IMR-90 (cell line): ENCODE results near the gene PPFIA2.

Experiments used
- BHLHE40 ChIP-seq: fragments of 150-350 bp; IDR thresholded peaks from 2 replicates; pipeline ENCODE4 v1.6.1; 2016; ENCODE audit warnings: mild to moderate bottlenecking, low read depth, low read length
- CEBPB ChIP-seq: IDR thresholded peaks from 2 replicates; pipeline ENCODE4 v1.6.1; 2012; ENCODE audit warnings: low read depth, low read length, improper control_type of control experiment
- FOS ChIP-seq: fragments of 150-350 bp; IDR thresholded peaks from 2 replicates; pipeline ENCODE4 v1.6.1; 2016; ENCODE audit warnings: low read depth, low read length
- MAFK ChIP-seq: IDR thresholded peaks from 2 replicates; pipeline ENCODE4 v1.6.1; 2012; ENCODE audit warnings: low read depth, low read length, improper control_type of control experiment
- MAZ ChIP-seq: IDR thresholded peaks from 2 replicates; pipeline ENCODE4 v1.6.1; 2012; ENCODE audit warnings: low read depth, mild to moderate bottlenecking, low read length, improper control_type of control experiment, moderate library complexity, borderline replicate concordance
- MXI1 ChIP-seq: IDR thresholded peaks from 2 replicates; pipeline ENCODE4 v1.6.1; 2012; ENCODE audit warnings: low read depth, mild to moderate bottlenecking, low read length, moderate library complexity, borderline replicate concordance
- NFE2L2 ChIP-seq: fragments of 150-350 bp; IDR thresholded peaks from 2 replicates; pipeline ENCODE4 v1.6.1; 2016; ENCODE audit warnings: low read depth, mild to moderate bottlenecking, low read length
- POLR2A ChIP-seq: IDR thresholded peaks from 2 replicates; pipeline ENCODE4 v1.6.1; 2012; ENCODE audit warnings: mild to moderate bottlenecking, low read depth, low read length
- RAD21 ChIP-seq: IDR thresholded peaks from 2 replicates; pipeline ENCODE4 v1.6.1; 2012; ENCODE audit warnings: low read length, improper control_type of control experiment
- RCOR1 ChIP-seq: IDR thresholded peaks from 2 replicates; pipeline ENCODE4 v1.6.1; 2012; ENCODE audit warnings: mild to moderate bottlenecking, low read length, improper control_type of control experiment; ENCODE audit not compliant: insufficient replicate concordance
- SMC3 ChIP-seq: fragments of 150-350 bp; IDR thresholded peaks from 2 replicates; pipeline ENCODE4 v1.6.1; 2016; ENCODE audit warnings: low read depth, mild to moderate bottlenecking, antibody characterized with exemption, low read length, moderate library complexity
- TF ChIP-seq, protein P1 (sequence below): conservative IDR thresholded peaks from 2 replicates; pipeline ENCODE4 v1.5.1; 2012; ENCODE audit warnings: mild to moderate bottlenecking, low read depth, low read length, improper control_type of control experiment
- TF ChIP-seq, protein P2 (sequence below): fragments of 150-350 bp; IDR thresholded peaks from 2 replicates; pipeline ENCODE4 v1.6.1; 2017; ENCODE audit warnings: mild to moderate bottlenecking, antibody characterized with exemption, low read length, low read depth
- TF ChIP-seq, protein P3 (sequence below): fragments of 150-350 bp; IDR thresholded peaks from 2 replicates; pipeline ENCODE4 v1.6.1; 2016; ENCODE audit warnings: low read depth, mild to moderate bottlenecking, low read length, moderate library complexity, borderline replicate concordance

DNA sequence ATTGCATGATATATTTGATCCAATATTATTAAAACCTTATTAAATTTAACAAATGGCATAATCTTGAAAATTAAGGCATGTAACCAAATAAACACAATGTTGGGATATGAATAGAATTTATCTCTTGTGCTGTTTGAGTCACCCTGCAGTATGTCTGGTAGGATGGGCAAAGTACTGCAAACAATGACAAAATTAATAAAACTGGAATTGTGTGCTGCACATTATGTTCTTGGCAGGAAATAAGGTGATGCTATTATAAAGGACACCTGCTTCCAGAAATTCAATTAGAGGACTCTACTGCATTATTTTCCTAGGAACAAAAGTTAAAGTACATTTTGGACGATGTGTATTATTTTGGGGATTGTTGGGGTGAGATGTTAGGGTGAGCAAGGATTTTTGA is 132.7 kb downstream of the PPFIA2 start:
- TF ChIP-seq, protein P1, sequence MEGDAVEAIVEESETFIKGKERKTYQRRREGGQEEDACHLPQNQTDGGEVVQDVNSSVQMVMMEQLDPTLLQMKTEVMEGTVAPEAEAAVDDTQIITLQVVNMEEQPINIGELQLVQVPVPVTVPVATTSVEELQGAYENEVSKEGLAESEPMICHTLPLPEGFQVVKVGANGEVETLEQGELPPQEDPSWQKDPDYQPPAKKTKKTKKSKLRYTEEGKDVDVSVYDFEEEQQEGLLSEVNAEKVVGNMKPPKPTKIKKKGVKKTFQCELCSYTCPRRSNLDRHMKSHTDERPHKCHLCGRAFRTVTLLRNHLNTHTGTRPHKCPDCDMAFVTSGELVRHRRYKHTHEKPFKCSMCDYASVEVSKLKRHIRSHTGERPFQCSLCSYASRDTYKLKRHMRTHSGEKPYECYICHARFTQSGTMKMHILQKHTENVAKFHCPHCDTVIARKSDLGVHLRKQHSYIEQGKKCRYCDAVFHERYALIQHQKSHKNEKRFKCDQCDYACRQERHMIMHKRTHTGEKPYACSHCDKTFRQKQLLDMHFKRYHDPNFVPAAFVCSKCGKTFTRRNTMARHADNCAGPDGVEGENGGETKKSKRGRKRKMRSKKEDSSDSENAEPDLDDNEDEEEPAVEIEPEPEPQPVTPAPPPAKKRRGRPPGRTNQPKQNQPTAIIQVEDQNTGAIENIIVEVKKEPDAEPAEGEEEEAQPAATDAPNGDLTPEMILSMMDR = no peak
- TF ChIP-seq, protein P2, sequence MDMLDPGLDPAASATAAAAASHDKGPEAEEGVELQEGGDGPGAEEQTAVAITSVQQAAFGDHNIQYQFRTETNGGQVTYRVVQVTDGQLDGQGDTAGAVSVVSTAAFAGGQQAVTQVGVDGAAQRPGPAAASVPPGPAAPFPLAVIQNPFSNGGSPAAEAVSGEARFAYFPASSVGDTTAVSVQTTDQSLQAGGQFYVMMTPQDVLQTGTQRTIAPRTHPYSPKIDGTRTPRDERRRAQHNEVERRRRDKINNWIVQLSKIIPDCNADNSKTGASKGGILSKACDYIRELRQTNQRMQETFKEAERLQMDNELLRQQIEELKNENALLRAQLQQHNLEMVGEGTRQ = no peak
- no peak for TF ChIP-seq NFE2L2
- no peak for TF ChIP-seq SMC3
- no peak for TF ChIP-seq RCOR1
- TF ChIP-seq FOS = no peak
- TF ChIP-seq POLR2A = no peak
- no peak for TF ChIP-seq CEBPB
- no peak for TF ChIP-seq MAZ
- no peak for TF ChIP-seq MAFK
- TF ChIP-seq RAD21 = no peak
- TF ChIP-seq, protein P3, sequence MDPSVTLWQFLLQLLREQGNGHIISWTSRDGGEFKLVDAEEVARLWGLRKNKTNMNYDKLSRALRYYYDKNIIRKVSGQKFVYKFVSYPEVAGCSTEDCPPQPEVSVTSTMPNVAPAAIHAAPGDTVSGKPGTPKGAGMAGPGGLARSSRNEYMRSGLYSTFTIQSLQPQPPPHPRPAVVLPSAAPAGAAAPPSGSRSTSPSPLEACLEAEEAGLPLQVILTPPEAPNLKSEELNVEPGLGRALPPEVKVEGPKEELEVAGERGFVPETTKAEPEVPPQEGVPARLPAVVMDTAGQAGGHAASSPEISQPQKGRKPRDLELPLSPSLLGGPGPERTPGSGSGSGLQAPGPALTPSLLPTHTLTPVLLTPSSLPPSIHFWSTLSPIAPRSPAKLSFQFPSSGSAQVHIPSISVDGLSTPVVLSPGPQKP = no peak
- no peak for TF ChIP-seq MXI1
- TF ChIP-seq BHLHE40 = no peak
